Trophoblast cell (in vitro differentiated cells and primary cell): Measurements from ENCODE around the gene MST1.

ENCODE experiments used
- DNase-seq, 2 donors: peaks; one replicate each; pipeline ENCODE4 v3.0.0-alpha.2; 2016
- H2AFZ ChIP-seq: 2 replicates; pipeline ENCODE4 v1.6.1; 2013; ENCODE audit warnings: low read length, moderate library complexity, mild to moderate bottlenecking; ENCODE audit not compliant: insufficient read depth, poor library complexity
- H2AK5ac ChIP-seq: 2 replicates; pipeline ENCODE4 v1.6.1; 2013; ENCODE audit warnings: mild to moderate bottlenecking, low read length
- H2BK120ac ChIP-seq: 2 replicates; pipeline ENCODE4 v1.6.1; 2013; ENCODE audit warnings: low read length, mild to moderate bottlenecking, moderate library complexity; ENCODE audit not compliant: insufficient read depth, poor library complexity
- H2BK12ac ChIP-seq: 2 replicates; pipeline ENCODE4 v1.6.1; 2013; ENCODE audit warnings: mild to moderate bottlenecking, low read length, moderate library complexity
- H2BK5ac ChIP-seq: 2 replicates; pipeline ENCODE4 v1.6.1; 2013; ENCODE audit warnings: low read length, low read depth, moderate library complexity, mild to moderate bottlenecking; ENCODE audit not compliant: poor library complexity
- H3K14ac ChIP-seq: 2 replicates; pipeline ENCODE4 v1.6.1; 2013; ENCODE audit warnings: mild to moderate bottlenecking, low read length
- H3K18ac ChIP-seq: 2 replicates; pipeline ENCODE4 v1.6.1; 2013; ENCODE audit warnings: mild to moderate bottlenecking, low read length
- H3K23ac ChIP-seq: 2 replicates; pipeline ENCODE4 v1.6.1; 2013; ENCODE audit warnings: low read length
- H3K27ac ChIP-seq: 2 replicates; pipeline ENCODE4 v1.5.1; 2013; ENCODE audit warnings: low read depth, mild to moderate bottlenecking, inconsistent platforms, low read length, moderate library complexity
- H3K27me3 ChIP-seq: 2 replicates; pipeline ENCODE4 v1.6.1; 2013; ENCODE audit warnings: inconsistent platforms, mild to moderate bottlenecking, low read length, moderate library complexity; ENCODE audit not compliant: insufficient read depth
- H3K36me3 ChIP-seq, 2 experiments: 1 replicate in 1 of 2; 2 replicates in 1 of 2; pipeline ENCODE4 v1.6.1; 2013; ENCODE audit warnings: low read length in 2 of 2, mild to moderate bottlenecking in 2 of 2, moderate library complexity in 1 of 2; ENCODE audit not compliant: insufficient read depth in 2 of 2, control insufficient read depth in 1 of 2
- H3K4ac ChIP-seq: 2 replicates; pipeline ENCODE4 v1.6.1; 2013; ENCODE audit warnings: low read depth, mild to moderate bottlenecking, low read length, moderate library complexity
- H3K4me1 ChIP-seq, 2 experiments: 1 replicate in 1 of 2; 2 replicates in 1 of 2; pipeline ENCODE4 v1.6.1; 2013; ENCODE audit warnings: low read length in 2 of 2, mild to moderate bottlenecking in 2 of 2, moderate library complexity in 1 of 2; ENCODE audit not compliant: insufficient read depth in 2 of 2, control insufficient read depth in 1 of 2
- H3K4me2 ChIP-seq: 2 replicates; pipeline ENCODE4 v1.6.1; 2013; ENCODE audit warnings: inconsistent platforms, mild to moderate bottlenecking, low read length, moderate library complexity
- H3K4me3 ChIP-seq: 2 replicates; pipeline ENCODE4 v1.5.1; 2013; ENCODE audit warnings: mild to moderate bottlenecking, low read depth, low read length, inconsistent platforms
- H3K79me1 ChIP-seq: one replicate; pipeline ENCODE4 v1.6.1; 2013; ENCODE audit warnings: low read length
- H3K79me2 ChIP-seq: 2 replicates; pipeline ENCODE4 v1.6.1; 2013; ENCODE audit warnings: low read length, mild to moderate bottlenecking; ENCODE audit not compliant: control insufficient read depth, insufficient read depth, poor library complexity
- H3K9ac ChIP-seq: 2 replicates; pipeline ENCODE4 v1.6.1; 2013; ENCODE audit warnings: mild to moderate bottlenecking, low read length
- H3K9me3 ChIP-seq: 2 replicates; pipeline ENCODE4 v1.6.1; 2013; ENCODE audit warnings: low read depth, mild to moderate bottlenecking, control low read depth, inconsistent platforms, low read length; ENCODE audit not compliant: insufficient read depth
- H4K12ac ChIP-seq: 2 replicates; pipeline ENCODE4 v1.6.1; 2013; ENCODE audit warnings: low read depth, mild to moderate bottlenecking, low read length, moderate library complexity
- H4K8ac ChIP-seq: 2 replicates; pipeline ENCODE4 v1.6.1; 2013; ENCODE audit warnings: low read depth, mild to moderate bottlenecking, low read length, moderate library complexity
- H4K91ac ChIP-seq: one replicate; pipeline ENCODE4 v1.6.1; 2013; ENCODE audit warnings: low read depth, mild to moderate bottlenecking, low read length, moderate library complexity
- WGBS: extraction: QIAGEN DNeasy Blood & Tissue Kit; methylation state at CpG from one replicate; pipeline ENCODE4 v1.1.7; 2013; ENCODE audit warnings: missing lambda C conversion rate; ENCODE audit not compliant: insufficient read length, insufficient coverage; ENCODE audit errors: extremely low coverage; 5-methylcytosine and 5-hydroxymethylcytosine counted together

MST1 gene

GRCh38 chr3:49732597-49732996 lies 43.3 kb upstream of the MST1 start:
- Histone ChIP-seq H2AK5ac (no peak overlapping the region), H2BK120ac (no peak overlapping the region), H3K79me2 (no peaks in the 10 kb centered on the region), H4K8ac (no peak overlapping the region), H3K4me2 (no peak overlapping the region), H3K9me3 (no peaks in the 10 kb centered on the region), H3K27ac (no peak overlapping the region), H4K91ac (no peak overlapping the region), H3K36me3 (peaks cover 29 to 43% of the 10 kb centered on the region in 2 experiments), H3K4me3 (no peak overlapping the region), H3K4me1 (no peaks in the 10 kb centered on the region), H3K18ac (no peak overlapping the region), H3K27me3 (no peaks in the 10 kb centered on the region), H3K14ac (no peak overlapping the region), H2BK5ac (no peak overlapping the region), H3K4ac (no peak overlapping the region), H3K23ac (no peak overlapping the region), H2AFZ (no peak overlapping the region), H3K79me1 (no peaks in the 10 kb centered on the region), H3K9ac (no peak overlapping the region), H2BK12ac (no peak overlapping the region), H4K12ac (no peak overlapping the region)
- DNase-seq = no peak
- WGBS = no CpG with 5 or more reads among the region's 11 CpGs

- Histone ChIP-seq H4K8ac (no peak overlapping the region), H3K79me2 (no peaks in the 10 kb centered on the region), H3K79me1 (no peaks in the 10 kb centered on the region), H4K12ac (no peak overlapping the region), H2BK120ac (no peak overlapping the region), H3K14ac (no peak overlapping the region), H2BK5ac (no peak overlapping the region), H3K9me3 (no peaks in the 10 kb centered on the region), H2BK12ac (no peak overlapping the region), H3K36me3 (peaks cover 47 to 58% of the 10 kb centered on the region in 2 experiments), H3K4me3 (no peak overlapping the region), H3K9ac (no peak overlapping the region), H3K4me2 (no peak overlapping the region), H3K4me1 (no peaks in the 10 kb centered on the region), H3K27me3 (no peaks in the 10 kb centered on the region), H2AK5ac (no peak overlapping the region), H3K23ac (no peak overlapping the region), H3K27ac (no peak overlapping the region), H4K91ac (no peak overlapping the region), H3K4ac (no peak overlapping the region), H2AFZ (no peak overlapping the region), H3K18ac (no peak overlapping the region)
- no CpG with 5 or more reads among the region's 4 CpGs for WGBS
- no peak for DNase-seq
Measured at GRCh38 chr3:49729966-49730609, 40.8 kb upstream of the MST1 start.

- peaks cover 4 to 9% of the 10 kb centered on the region in 2 experiments for H3K4me1 ChIP-seq
- no peak overlapping the region for H3K4ac ChIP-seq
- H3K27me3 ChIP-seq = no peaks in the 10 kb centered on the region
- no peak overlapping the region for H2AK5ac ChIP-seq
- no peak overlapping the region for H2AFZ ChIP-seq
- no peaks in the 10 kb centered on the region for H3K9me3 ChIP-seq
- H3K18ac ChIP-seq = no peak overlapping the region
- H3K27ac ChIP-seq = no peak overlapping the region
- peaks cover 41 to 47% of the 10 kb centered on the region in 2 experiments for H3K36me3 ChIP-seq
- H4K8ac ChIP-seq = no peak overlapping the region
- H2BK12ac ChIP-seq = no peak overlapping the region
- H2BK120ac ChIP-seq = no peak overlapping the region
- no peak overlapping the region for H3K14ac ChIP-seq
- DNase-seq = no peak
- no CpG with 5 or more reads among the region's 15 CpGs for WGBS
- no peak overlapping the region for H3K23ac ChIP-seq
- peaks cover 9% of the 10 kb centered on the region for H3K79me2 ChIP-seq
- no peak overlapping the region for H2BK5ac ChIP-seq
- H3K9ac ChIP-seq = no peak overlapping the region
- H4K12ac ChIP-seq = no peak overlapping the region
- H3K4me3 ChIP-seq = no peak overlapping the region
- H3K4me2 ChIP-seq = no peak overlapping the region
- peaks cover 9% of the 10 kb centered on the region for H3K79me1 ChIP-seq
- no peak overlapping the region for H4K91ac ChIP-seq
Measured at GRCh38 chr3:49727924-49728361, 38.7 kb upstream of the MST1 start.

GRCh38 chr3:49727154-49727923 lies 38.1 kb upstream of the MST1 start:
- H2AFZ ChIP-seq = no peak overlapping the region
- H3K79me2 ChIP-seq = peaks cover 9% of the 10 kb centered on the region
- no peak overlapping the region for H4K91ac ChIP-seq
- WGBS = no CpG with 5 or more reads among the region's 19 CpGs
- no peak overlapping the region for H3K18ac ChIP-seq
- no peaks in the 10 kb centered on the region for H3K27me3 ChIP-seq
- no peak overlapping the region for H2BK12ac ChIP-seq
- no peak for DNase-seq
- H3K9me3 ChIP-seq = peaks cover 2% of the 10 kb centered on the region
- H3K23ac ChIP-seq = no peak overlapping the region
- peaks cover 41 to 47% of the 10 kb centered on the region in 2 experiments for H3K36me3 ChIP-seq
- no peak overlapping the region for H2BK120ac ChIP-seq
- H3K79me1 ChIP-seq = peaks cover 9% of the 10 kb centered on the region
- H3K14ac ChIP-seq = no peak overlapping the region
- H3K4me2 ChIP-seq = no peak overlapping the region
- H2AK5ac ChIP-seq = no peak overlapping the region
- H3K4me3 ChIP-seq = no peak overlapping the region
- peaks cover 8 to 12% of the 10 kb centered on the region in 2 experiments for H3K4me1 ChIP-seq
- H2BK5ac ChIP-seq = no peak overlapping the region
- no peak overlapping the region for H4K12ac ChIP-seq
- no peak overlapping the region for H3K9ac ChIP-seq
- no peak overlapping the region for H3K4ac ChIP-seq
- H4K8ac ChIP-seq = no peak overlapping the region
- no peak overlapping the region for H3K27ac ChIP-seq
